ENCODE measurements around the gene CBLN1.

The CBLN1 gene

GRCh38 chr16:49281480-49281842 is at the start of gene CBLN1:
Gene CBLN1 (minus strand): TSS chr16:49281838. CDS start chr16:49281465, 373 bp downstream.
- no peak for DNase-seq (ENCODE audit: low spot score)

- no peak for DNase-seq (ENCODE audit: low spot score)
Observed at GRCh38 chr16:49330562-49331201, 49.0 kb upstream of the CBLN1 start.

GRCh38 chr16:49328325-49328724 is 46.7 kb upstream of the CBLN1 start:
- DNase-seq (ENCODE audit: low spot score), result no peak

- no peak for DNase-seq (ENCODE audit: low spot score)
Observed at GRCh38 chr16:49327466-49327865, 45.8 kb upstream of the CBLN1 start.

- DNase-seq (ENCODE audit: low spot score), result no peak
Observed at GRCh38 chr16:49324703-49325102, 43.1 kb upstream of the CBLN1 start.

- DNase-seq (ENCODE audit: low spot score), result no peak
Observed at GRCh38 chr16:49315602-49316001, 34.0 kb upstream of the CBLN1 start.

GRCh38 chr16:49312389-49312985 is 30.8 kb upstream of the CBLN1 start:
- DNase-seq (ENCODE audit: low spot score), result no peak

- no peak for DNase-seq (ENCODE audit: low spot score)
Observed at GRCh38 chr16:49311823-49312222, 30.2 kb upstream of the CBLN1 start.

GRCh38 chr16:49307176-49307575 is 25.5 kb upstream of the CBLN1 start:
- no peak for DNase-seq (ENCODE audit: low spot score)

GRCh38 chr16:49305406-49305805 is 23.8 kb upstream of the CBLN1 start:
- DNase-seq (ENCODE audit: low spot score), result no peak

GRCh38 chr16:49292413-49292812 is 10.8 kb upstream of the CBLN1 start:
- DNase-seq (ENCODE audit: low spot score), result no peak

- no peak for DNase-seq (ENCODE audit: low spot score)
Observed at GRCh38 chr16:49287572-49287971, 5.9 kb upstream of the CBLN1 start.

- no peak for DNase-seq (ENCODE audit: low spot score)
Observed at GRCh38 chr16:49284962-49285361, 3.3 kb upstream of the CBLN1 start.

- no peak for DNase-seq (ENCODE audit: low spot score)
Observed at GRCh38 chr16:49283376-49284049, 1.9 kb upstream of the CBLN1 start.

- no peak for DNase-seq (ENCODE audit: low spot score)
Observed at GRCh38 chr16:49282690-49283375, 1.2 kb upstream of the CBLN1 start.

GRCh38 chr16:49281843-49282642 is 405 bp upstream of the CBLN1 start:
- DNase-seq (ENCODE audit: low spot score), result peak; percentile 59

GRCh38 chr16:49280841-49281371 is 732 bp downstream of the CBLN1 start:
- no peak for DNase-seq (ENCODE audit: low spot score)

- DNase-seq (ENCODE audit: low spot score), result no peak
Observed at GRCh38 chr16:49280105-49280741, 1.4 kb downstream of the CBLN1 start.

- no peak for DNase-seq (ENCODE audit: low spot score)
Observed at GRCh38 chr16:49278944-49279725, 2.5 kb downstream of the CBLN1 start.

- no peak for DNase-seq (ENCODE audit: low spot score)
Observed at GRCh38 chr16:49278567-49278827, 3.1 kb downstream of the CBLN1 start.
